K562 (cell line): ENCODE measurements around the gene PELI3. TPM values are rescaled to one million over a fixed set of nuclear protein-coding genes. Genes with fewer than 3 reads are reported as not detected.
A peak's percentile ranks its signal among the peaks of the same experiment; 100 is the strongest.

ENCODE experiments used
- EGR1 ChIP-seq: fragments of 450-650 bp; conservative IDR thresholded peaks from 2 replicates; pipeline ENCODE4 v1.6.1; 2017; ENCODE audit warnings: mild to moderate bottlenecking
- HDAC2 ChIP-seq: fragments of 450-650 bp; IDR thresholded peaks from 2 replicates; pipeline ENCODE4 v1.6.1; 2016; ENCODE audit warnings: mild to moderate bottlenecking
- RBBP5 ChIP-seq: fragments of 200-600 bp; sonication (generic); IDR thresholded peaks from 2 replicates; pipeline ENCODE4 v1.6.1; 2012; ENCODE audit warnings: borderline replicate concordance, mild to moderate bottlenecking, low read length, control low read depth, inconsistent platforms; ENCODE audit not compliant: insufficient read depth, poor library complexity, severe bottlenecking
- RCOR1 ChIP-seq, 2 experiments: IDR thresholded peaks; 2 replicates each; pipeline ENCODE4 v1.6.1; 2012; ENCODE audit warnings: low read depth in 2 of 2, low read length in 2 of 2, borderline replicate concordance in 1 of 2, improper control_type of control experiment in 1 of 2
- RHOXF2B ChIP-seq: fragments of 250-450 bp; sonication (Bioruptor Pico); conservative IDR thresholded peaks from 2 replicates; pipeline ENCODE4 v1.5.1; 2021
- SAFB2 ChIP-seq: fragments of 200-400 bp; formaldehyde crosslinking; IDR thresholded peaks from 2 replicates; pipeline ENCODE4 v1.6.1; 2018; ENCODE audit warnings: borderline replicate concordance, low read length, low read depth, moderate library complexity; ENCODE audit not compliant: severe bottlenecking
- SNIP1 ChIP-seq: fragments of 450-650 bp; IDR thresholded peaks from 2 replicates; pipeline ENCODE4 v1.7.1; 2017; ENCODE audit warnings: low read depth, mild to moderate bottlenecking
- THRAP3 ChIP-seq: fragments of 450-650 bp; IDR thresholded peaks from 2 replicates; pipeline ENCODE4 v1.6.1; 2016; ENCODE audit warnings: mild to moderate bottlenecking, inconsistent platforms, borderline replicate concordance
- ZBTB8A ChIP-seq: fragments of 450-650 bp; IDR thresholded peaks from 2 replicates; pipeline ENCODE4 v1.6.1; 2018; ENCODE audit warnings: mild to moderate bottlenecking, moderate library complexity; ENCODE audit not compliant: partially characterized antibody
- ZHX1 ChIP-seq: fragments of 150-350 bp; conservative IDR thresholded peaks from 2 replicates; pipeline ENCODE4 v1.6.1; 2014; ENCODE audit warnings: low read length
- ZKSCAN8 ChIP-seq: fragments of 200-800 bp; sonication (Bioruptor generic); IDR thresholded peaks from 2 replicates; pipeline ENCODE4 v1.6.1; 2016; ENCODE audit warnings: missing genetic modification characterization, missing compliant biosample characterization
- ZNF239 ChIP-seq: fragments of 250-450 bp; sonication (Bioruptor Pico); IDR thresholded peaks from 2 replicates; pipeline ENCODE4 v1.4.0; 2020; ENCODE audit warnings: mild to moderate bottlenecking
- ZNF253 ChIP-seq: fragments of 250-450 bp; sonication (Bioruptor Pico); conservative IDR thresholded peaks from 2 replicates; pipeline ENCODE4 v1.6.1; 2021; ENCODE audit warnings: mild to moderate bottlenecking
- ZNF561 ChIP-seq: fragments of 450-650 bp; formaldehyde crosslinking; conservative IDR thresholded peaks from 2 replicates; pipeline ENCODE4 v1.4.0; 2020; ENCODE audit warnings: mild to moderate bottlenecking, moderate library complexity
- ZNF609 ChIP-seq: sonication (generic); formaldehyde crosslinking; IDR thresholded peaks from 2 replicates; pipeline ENCODE4 v1.8.1; 2023; ENCODE audit warnings: missing genetic modification reagents, mild to moderate bottlenecking, borderline replicate concordance
- polyA plus RNA-seq, 8 experiments: library from polyadenylated mRNA; depleted of rRNA in 4 of 8; stranded (reverse) in 5 of 8; unstranded in 3 of 8; fragments of >200 nt; fragmentation: Nextera tagmentation in 2 of 8; fragmentation: Illumina TruSeq in 1 of 8; extraction: Ambion mirVana in 2 of 8; extraction: Trizol in 1 of 8; gene quantifications; 2 replicates each; pipeline versions ENCODE4 v1.2.1 to v1.2.3, GENCODE V29; 2011 to 2014; ENCODE audit warnings: inconsistent platforms in 1 of 8, missing spikeins in 1 of 8
- total RNA-seq, 7 experiments: library from RNA; depleted of rRNA in 6 of 7; stranded (reverse); fragments of >200 nt in 6 of 7; fragmentation: Illumina TruSeq in 2 of 7; extraction: Trizol in 2 of 7; gene quantifications; 2 replicates each; pipeline versions ENCODE4 v1.2.1 to v1.2.3, GENCODE V29; 2011 to 2021; ENCODE audit warnings: low replicate concordance in 1 of 7
- TF ChIP-seq, protein P1 (sequence below): fragments of 250-450 bp; sonication (Bioruptor Pico); IDR thresholded peaks from 2 replicates; pipeline ENCODE4 v1.5.0; 2020; ENCODE audit warnings: mild to moderate bottlenecking
- TF ChIP-seq, protein P2 (sequence below): fragments of 450-650 bp; formaldehyde crosslinking; IDR thresholded peaks from 2 replicates; pipeline ENCODE4 v1.4.0; 2022; ENCODE audit warnings: missing genetic modification characterization

PELI3 gene
- total and polyA plus RNA-seq, 9 of the 15 experiments (the other 6 are each of a cell fraction or from before 2014, with no cell fraction given): 0.17 to 4.2 (median 1.9) TPM

DNA sequence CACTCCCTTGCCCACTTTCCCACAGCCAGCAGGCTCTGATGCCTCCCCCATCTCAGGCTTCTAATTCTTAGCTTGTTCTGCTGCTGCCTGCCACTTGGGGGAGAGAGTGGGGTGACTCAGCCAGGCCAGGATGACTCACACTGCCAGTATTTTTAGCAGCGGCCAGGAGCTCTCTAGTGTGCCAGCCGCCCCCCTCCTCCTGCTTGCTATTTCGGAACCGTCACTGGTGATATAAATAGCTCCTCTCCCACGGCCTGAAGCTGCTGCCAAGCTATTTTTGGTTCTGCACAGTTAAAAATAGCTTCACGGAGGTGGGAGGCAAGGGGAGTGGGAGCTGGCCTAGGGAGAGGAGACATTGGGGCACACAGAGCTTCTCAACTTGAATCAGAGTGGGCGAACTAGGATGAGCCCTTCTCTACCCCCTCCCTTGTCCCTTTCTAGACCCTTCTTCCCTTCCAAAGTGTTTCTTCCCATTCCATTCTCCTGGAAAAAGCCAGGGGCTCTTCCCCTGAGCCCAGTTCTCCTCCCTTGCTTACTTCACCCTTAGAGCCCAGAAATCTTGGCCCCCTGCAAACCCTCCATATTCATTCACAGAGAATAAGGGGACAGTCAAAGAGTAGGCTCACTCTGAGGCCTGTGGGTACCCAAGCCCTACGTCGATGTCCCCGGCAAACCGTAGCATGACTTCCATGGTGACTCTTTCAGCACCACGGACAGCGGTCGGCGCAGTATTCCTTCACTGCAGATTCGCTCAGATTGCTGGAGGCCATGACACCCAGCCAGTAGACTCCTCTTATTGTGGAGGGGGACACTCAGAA lies 48.3 kb upstream of the PELI3 start (continued):
- TF ChIP-seq RBBP5 (no peak), HDAC2 (0 out of 2 replicates have a peak, but pooled peaks have one; percentile 46), ZNF239 (CRISPR knock-in tag) (no peak), ZBTB8A (no peak), ZNF609 (CRISPR knock-in tag) (no peak), SNIP1 (no peak), ZKSCAN8 (CRISPR knock-in tag) (no peak), ZHX1 (no peak), RCOR1 (IDR thresholded peaks at IDR 0.05; ENCODE audit: borderline replicate concordance in 1 of 2, low read depth in 2 of 2, low read length in 2 of 2) (peak in 1 of 2 experiments; percentile 85; a peak in 2 of 4 replicates), ZNF253 (CRISPR knock-in tag) (no peak), EGR1 (peak; percentile 89), ZNF561 (CRISPR knock-in tag) (no peak), SAFB2 (no peak), RHOXF2B (CRISPR knock-in tag) (no peak), THRAP3 (no peak)
- TF ChIP-seq, protein P1, sequence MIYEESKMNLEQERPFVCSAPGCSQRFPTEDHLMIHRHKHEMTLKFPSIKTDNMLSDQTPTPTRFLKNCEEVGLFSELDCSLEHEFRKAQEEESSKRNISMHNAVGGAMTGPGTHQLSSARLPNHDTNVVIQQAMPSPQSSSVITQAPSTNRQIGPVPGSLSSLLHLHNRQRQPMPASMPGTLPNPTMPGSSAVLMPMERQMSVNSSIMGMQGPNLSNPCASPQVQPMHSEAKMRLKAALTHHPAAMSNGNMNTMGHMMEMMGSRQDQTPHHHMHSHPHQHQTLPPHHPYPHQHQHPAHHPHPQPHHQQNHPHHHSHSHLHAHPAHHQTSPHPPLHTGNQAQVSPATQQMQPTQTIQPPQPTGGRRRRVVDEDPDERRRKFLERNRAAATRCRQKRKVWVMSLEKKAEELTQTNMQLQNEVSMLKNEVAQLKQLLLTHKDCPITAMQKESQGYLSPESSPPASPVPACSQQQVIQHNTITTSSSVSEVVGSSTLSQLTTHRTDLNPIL: no peak
- TF ChIP-seq, protein P2, sequence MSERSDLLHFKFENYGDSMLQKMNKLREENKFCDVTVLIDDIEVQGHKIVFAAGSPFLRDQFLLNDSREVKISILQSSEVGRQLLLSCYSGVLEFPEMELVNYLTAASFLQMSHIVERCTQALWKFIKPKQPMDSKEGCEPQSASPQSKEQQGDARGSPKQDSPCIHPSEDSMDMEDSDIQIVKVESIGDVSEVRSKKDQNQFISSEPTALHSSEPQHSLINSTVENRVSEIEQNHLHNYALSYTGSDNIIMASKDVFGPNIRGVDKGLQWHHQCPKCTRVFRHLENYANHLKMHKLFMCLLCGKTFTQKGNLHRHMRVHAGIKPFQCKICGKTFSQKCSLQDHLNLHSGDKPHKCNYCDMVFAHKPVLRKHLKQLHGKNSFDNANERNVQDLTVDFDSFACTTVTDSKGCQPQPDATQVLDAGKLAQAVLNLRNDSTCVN (CRISPR knock-in tag): no peak
